Thoracic aorta (tissue), 2 donors: Measurements from ENCODE around the gene ZNF451. TPM values are rescaled to one million over a fixed set of nuclear protein-coding genes. Genes with fewer than 3 reads are reported as not detected.
A peak's percentile ranks its signal among the peaks of the same experiment; 100 is the strongest.

Experiments
- ATAC-seq: fragments of 150-250 bp; one replicate; pipeline ENCODE4 v1.8.0; 2017; ENCODE audit warnings: low read depth; ENCODE audit not compliant: insufficient number of reproducible peaks, low FRiP score
- DNase-seq: peaks from one replicate; pipeline ENCODE4 v3.0.0-alpha.2; 2020; ENCODE audit warnings: low spot score
- H3K27ac ChIP-seq, 2 donors: fragments of 200-600 bp; sonication (generic); 1 replicate in 1 of 2; 2 replicates in 1 of 2; pipeline ENCODE4 v1.5.1; 2016; ENCODE audit warnings: mild to moderate bottlenecking in 2 of 2, moderate library complexity in 2 of 2
- H3K27me3 ChIP-seq: fragments of 200-600 bp; sonication (generic); replicated peaks from 2 replicates; pipeline ENCODE4 v1.6.0; 2016; ENCODE audit warnings: mild to moderate bottlenecking; ENCODE audit not compliant: insufficient read depth
- H3K36me3 ChIP-seq: fragments of 200-600 bp; sonication (generic); one replicate; pipeline ENCODE4 v1.5.1; 2016
- H3K4me1 ChIP-seq, 2 donors: fragments of 200-600 bp; sonication (generic); 1 replicate in 1 of 2; 2 replicates in 1 of 2; pipeline versions ENCODE4 v1.5.1 to v1.6.0; 2016; ENCODE audit warnings: low read depth in 2 of 2, mild to moderate bottlenecking in 1 of 2; ENCODE audit not compliant: control insufficient read depth in 1 of 2
- H3K4me3 ChIP-seq: fragments of 200-600 bp; sonication (generic); 2 replicates; pipeline ENCODE4 v1.5.1; 2016; ENCODE audit warnings: mild to moderate bottlenecking
- H3K9me3 ChIP-seq: fragments of 200-600 bp; sonication (generic); 2 replicates; pipeline ENCODE4 v1.5.1; 2016
- CTCF ChIP-seq: fragments of 200-600 bp; sonication (generic); IDR thresholded peaks from one replicate; pipeline ENCODE4 v1.5.1; 2019; ENCODE audit warnings: antibody characterized with exemption
- total RNA-seq, 2 donors: library from RNA; depleted of rRNA; stranded (reverse); fragments of >200 nt; gene quantifications; one replicate each; pipeline versions ENCODE4 v1.1.0 to v1.2.3, GENCODE V29; 2016

The ZNF451 gene
- total RNA-seq, 2 donors from 2014 or later: 45.6 to 65.0 TPM

- Histone ChIP-seq H3K4me1 (peaks cover 42 to 47% of the 10 kb centered on the region in 2 donors), H3K4me3 (peak overlapping the region; percentile 84), H3K27ac (peak overlapping the region; percentile 83 to 92), H3K36me3 (no peaks in the 10 kb centered on the region), H3K27me3 (no peaks in the 10 kb centered on the region), H3K9me3 (no peaks in the 10 kb centered on the region)
- DNase-seq: no peak
- no peak for TF ChIP-seq CTCF
- ATAC-seq: no peak
Measured at GRCh38 chr6:57173886-57174510, 84.0 kb downstream of the ZNF451 start.

- no peak for TF ChIP-seq CTCF
- ATAC-seq: no peak
- H3K27ac ChIP-seq: peak overlapping the region; percentile 83 to 92
Measured at GRCh38 chr6:57174511-57174907, 84.5 kb downstream of the ZNF451 start.

GRCh38 chr6:57177545-57178265 is 87.7 kb downstream of the ZNF451 start:
- DNase-seq: peak; percentile 9
- Histone ChIP-seq H3K27me3 (no peaks in the 10 kb centered on the region), H3K36me3 (peaks cover 7% of the 10 kb centered on the region), H3K9me3 (no peaks in the 10 kb centered on the region), H3K4me3 (peak overlapping the region; percentile 64), H3K4me1 (peaks cover 50 to 63% of the 10 kb centered on the region in 2 donors), H3K27ac (peak overlapping the region; percentile 83 to 92)
- no peak for TF ChIP-seq CTCF
- ATAC-seq: peak; percentile 38

More at GRCh38 chr6:57174511-57174907, 84.5 kb downstream of the ZNF451 start:
- Histone ChIP-seq H3K4me3 (peak overlapping the region; percentile 84), H3K4me1 (peaks cover 45 to 52% of the 10 kb centered on the region in 2 donors), H3K27me3 (no peaks in the 10 kb centered on the region), H3K36me3 (no peaks in the 10 kb centered on the region), H3K9me3 (no peaks in the 10 kb centered on the region)
- no peak for DNase-seq

- no peaks in the 10 kb centered on the region for H3K9me3 ChIP-seq
- DNase-seq (no peak), ATAC-seq (no peak)
- H3K4me3 ChIP-seq: no peak overlapping the region
- no peak for TF ChIP-seq CTCF
- H3K27ac ChIP-seq: peak overlapping the region; percentile 16 to 19
- H3K36me3 ChIP-seq: peaks cover 18% of the 10 kb centered on the region
- peaks cover 39 to 48% of the 10 kb centered on the region in 2 donors for H3K4me1 ChIP-seq
- no peaks in the 10 kb centered on the region for H3K27me3 ChIP-seq
Measured at GRCh38 chr6:57180596-57180995, 90.6 kb downstream of the ZNF451 start.

GRCh38 chr6:57182017-57182432 is 92.0 kb downstream of the ZNF451 start:
- H3K27me3 ChIP-seq: no peaks in the 10 kb centered on the region
- H3K36me3 ChIP-seq: peaks cover 18% of the 10 kb centered on the region
- DNase-seq: no peak
- H3K9me3 ChIP-seq: no peaks in the 10 kb centered on the region
- H3K4me1 ChIP-seq: peaks cover 25 to 34% of the 10 kb centered on the region in 2 donors
- no peak overlapping the region for H3K4me3 ChIP-seq
- H3K27ac ChIP-seq: peak overlapping the region in 1 of 2 donors; percentile 31
- no peak for TF ChIP-seq CTCF
- ATAC-seq: no peak
